ENCODE measurements around the gene DRG2.

DRG2 gene, protein sequence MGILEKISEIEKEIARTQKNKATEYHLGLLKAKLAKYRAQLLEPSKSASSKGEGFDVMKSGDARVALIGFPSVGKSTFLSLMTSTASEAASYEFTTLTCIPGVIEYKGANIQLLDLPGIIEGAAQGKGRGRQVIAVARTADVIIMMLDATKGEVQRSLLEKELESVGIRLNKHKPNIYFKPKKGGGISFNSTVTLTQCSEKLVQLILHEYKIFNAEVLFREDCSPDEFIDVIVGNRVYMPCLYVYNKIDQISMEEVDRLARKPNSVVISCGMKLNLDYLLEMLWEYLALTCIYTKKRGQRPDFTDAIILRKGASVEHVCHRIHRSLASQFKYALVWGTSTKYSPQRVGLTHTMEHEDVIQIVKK

DNA sequence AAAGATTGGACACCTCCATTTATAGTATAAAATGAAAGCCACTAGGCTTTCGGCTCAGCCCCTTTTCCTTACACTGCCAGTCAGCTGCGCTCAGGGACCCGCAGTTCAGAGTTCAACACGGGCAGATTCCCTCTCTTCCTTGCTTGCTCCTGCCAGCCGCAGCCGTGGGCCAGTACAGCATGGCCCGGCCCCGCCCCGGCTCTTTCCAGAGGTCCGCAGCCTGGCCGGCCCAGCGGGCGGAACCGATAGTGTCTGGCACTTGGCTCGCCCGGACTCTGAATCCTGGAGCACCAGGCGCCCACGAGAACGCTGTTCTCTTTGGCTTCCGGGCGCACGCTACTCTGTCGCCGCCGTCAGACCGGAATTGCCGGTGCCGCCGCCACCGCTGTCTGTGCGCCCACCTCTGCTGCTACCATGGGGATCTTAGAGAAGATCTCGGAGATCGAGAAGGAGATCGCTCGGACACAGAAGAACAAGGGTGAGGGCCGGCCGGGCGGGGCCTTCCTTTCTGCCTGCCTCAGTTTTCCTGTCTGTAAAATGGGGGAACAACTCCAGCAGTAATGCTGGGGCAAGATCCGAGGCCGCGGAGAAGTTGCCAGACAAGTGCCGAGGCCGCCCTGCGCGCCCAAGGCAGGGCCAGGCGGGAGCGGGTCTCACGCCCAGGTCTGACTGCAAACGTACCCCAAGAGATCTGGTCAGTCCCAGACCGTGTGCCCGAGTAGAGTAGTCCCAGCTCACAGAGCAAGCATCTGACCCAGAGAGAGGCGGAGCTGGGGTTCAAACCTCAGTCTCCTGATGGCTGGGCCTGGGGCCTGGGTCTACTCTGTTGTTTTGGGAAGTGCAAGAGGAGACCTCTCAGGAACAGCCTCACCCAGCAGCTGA, at the start of gene DRG2:
TSS of gene DRG2 (plus strand) at position 339 of the 882 bp plus-strand sequence. CDS start at position 415, 76 bp downstream.
- in situ Hi-C loops (cut with HindIII; ENCODE audit: low sequenced_read_pairs), result no loop called here

DNA sequence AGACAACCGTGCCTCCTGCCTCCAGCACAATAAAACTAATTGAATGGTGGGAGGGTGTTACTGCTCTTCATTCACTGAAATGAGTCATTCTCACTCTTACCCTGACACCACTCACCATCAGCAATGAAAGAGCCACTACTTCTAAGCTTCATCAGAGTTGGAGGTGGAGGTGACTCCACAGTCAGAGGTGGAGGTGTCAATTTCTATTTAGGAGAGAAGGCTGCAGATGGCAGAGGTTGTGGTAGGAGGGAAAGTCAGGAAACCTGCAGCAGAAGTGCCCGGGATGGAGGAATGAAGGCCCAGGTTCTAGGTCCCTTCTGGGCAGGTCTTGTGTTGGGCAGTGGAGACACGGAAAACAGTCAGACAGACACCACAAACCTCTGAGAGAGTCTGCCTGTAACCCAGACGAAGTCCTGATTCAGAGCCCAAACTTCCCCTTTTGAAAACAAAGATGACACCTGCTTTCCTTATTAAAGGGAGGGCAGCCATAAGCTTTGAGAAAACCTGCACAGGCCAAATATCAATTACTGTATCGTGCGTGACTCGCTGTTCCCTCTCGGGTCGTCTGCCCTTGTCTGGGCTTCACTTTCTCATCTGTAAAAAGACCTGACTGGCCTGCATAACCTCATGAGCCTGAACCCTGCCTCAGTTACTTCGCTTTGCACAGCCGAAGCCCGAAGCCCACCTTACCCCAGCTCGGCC, 49.4 kb upstream of the DRG2 start:
- in situ Hi-C loops (cut with HindIII; ENCODE audit: low sequenced_read_pairs), result loop anchor here (5.0 to 10.0 kb wide), 2 partner anchors 53 to 141 kb away; no protein-coding TSS in a partner anchor

DNA sequence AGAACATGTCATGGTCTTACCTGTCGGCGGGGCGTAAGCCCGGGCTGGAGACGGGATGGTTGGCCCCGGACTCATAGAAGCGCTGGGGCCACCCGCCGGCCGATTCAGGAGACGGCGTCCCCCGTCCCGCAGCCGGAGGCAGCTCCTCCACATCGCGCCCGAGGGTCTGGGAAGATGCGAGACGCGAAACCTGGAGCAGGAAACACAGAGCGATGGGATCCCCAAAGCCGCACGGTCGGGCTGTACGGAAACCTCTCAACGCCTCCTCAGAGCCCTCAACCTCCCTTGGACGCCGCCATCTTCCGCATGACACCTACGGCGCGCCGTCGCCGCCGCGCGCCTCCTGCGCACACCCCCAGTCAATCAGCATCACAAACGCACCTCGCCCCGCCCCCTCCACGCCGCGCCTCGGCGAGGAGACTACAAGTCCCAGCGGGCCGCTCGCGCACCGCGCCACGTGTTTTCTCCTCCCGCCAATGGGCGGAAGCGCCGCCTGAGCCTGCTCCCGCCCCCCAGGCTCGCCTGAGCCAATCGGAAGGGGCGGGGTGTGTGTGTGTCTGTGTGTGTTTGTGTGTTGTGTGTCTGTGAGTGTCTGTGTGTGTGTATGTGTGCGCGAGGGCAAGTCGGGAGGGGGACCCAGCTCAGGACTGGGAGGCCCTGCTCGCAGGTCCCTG, 48.8 kb upstream of the DRG2 start, which contains the start of the genes ATPAF2 and GID4:
TSS of gene ATPAF2 (minus strand) at position 308 of the 674 bp plus-strand sequence. CDS start at position 153, 155 bp downstream.
TSS of gene GID4 (plus strand) at position 548 of the 674 bp plus-strand sequence. CDS start at position 605, 57 bp downstream.
- in situ Hi-C loops (cut with HindIII; ENCODE audit: low sequenced_read_pairs), result loop anchor here (5.0 to 10.0 kb wide), 2 partner anchors 54 to 142 kb away; no protein-coding TSS in a partner anchor

DNA sequence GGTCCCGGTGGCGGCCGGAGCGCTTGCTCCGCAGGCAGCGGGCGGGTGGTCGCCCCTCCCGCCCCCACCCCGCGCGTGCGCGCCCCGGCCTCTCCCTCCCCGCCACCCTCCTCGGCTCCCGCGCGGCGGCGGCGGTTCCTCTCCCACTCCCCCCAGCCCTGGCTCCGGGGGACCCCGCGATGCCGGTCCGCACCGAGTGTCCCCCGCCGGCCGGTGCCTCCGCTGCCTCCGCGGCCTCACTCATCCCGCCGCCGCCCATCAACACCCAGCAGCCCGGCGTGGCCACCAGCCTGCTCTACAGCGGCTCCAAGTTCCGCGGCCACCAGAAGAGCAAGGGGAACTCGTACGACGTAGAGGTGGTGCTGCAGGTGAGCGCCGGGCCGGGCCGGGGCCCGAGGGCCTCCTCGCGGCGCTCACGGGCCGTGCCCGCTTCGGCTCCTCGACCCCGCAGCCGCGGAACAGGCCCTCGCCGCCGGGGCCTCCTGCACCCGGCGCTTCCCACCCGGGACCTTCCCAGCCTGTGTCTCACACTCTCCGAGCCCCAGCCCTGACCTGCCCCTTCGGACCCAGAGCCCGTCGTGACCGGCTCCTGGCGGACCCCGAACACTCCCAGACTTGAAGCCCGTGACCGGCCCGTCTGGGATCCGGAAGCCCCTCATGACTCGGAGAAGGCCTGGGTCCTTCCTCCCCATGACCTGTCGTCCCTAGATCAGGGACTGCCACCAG, 48.0 kb upstream of the DRG2 start:
- in situ Hi-C loops (cut with HindIII; ENCODE audit: low sequenced_read_pairs), result loop anchor here (5.0 to 10.0 kb wide), 2 partner anchors 55 to 142 kb away; no protein-coding TSS in a partner anchor

DNA sequence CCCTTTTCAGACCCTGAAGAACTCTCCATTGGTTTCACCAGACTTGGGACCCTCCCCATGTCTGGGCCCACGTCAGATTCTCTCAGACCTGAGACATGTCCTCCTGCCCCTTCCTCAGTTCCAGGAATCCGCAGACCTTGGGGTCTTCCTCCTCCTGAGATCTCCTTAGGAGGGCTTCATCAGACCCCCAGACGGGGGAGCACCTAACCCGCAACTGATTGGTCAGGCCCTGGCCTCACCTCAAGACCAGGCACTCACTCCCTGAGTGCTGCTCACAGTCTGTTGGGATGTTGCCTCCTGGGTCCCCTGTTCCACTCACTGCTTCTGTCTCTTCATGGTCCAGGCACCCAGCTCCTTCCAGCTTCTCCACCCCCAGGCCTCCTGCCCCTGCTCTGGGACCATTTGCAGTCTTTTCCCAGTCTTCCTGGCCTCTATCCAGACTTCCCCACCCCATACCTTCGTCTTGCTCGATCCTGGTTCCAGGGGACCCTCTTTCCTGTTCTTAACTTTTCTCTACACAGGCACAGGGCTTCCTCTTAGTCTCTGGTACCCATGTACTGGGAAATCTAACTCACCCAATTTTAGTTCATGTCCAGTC, 47.4 kb upstream of the DRG2 start:
- in situ Hi-C loops (cut with HindIII; ENCODE audit: low sequenced_read_pairs), result no loop called here

DNA sequence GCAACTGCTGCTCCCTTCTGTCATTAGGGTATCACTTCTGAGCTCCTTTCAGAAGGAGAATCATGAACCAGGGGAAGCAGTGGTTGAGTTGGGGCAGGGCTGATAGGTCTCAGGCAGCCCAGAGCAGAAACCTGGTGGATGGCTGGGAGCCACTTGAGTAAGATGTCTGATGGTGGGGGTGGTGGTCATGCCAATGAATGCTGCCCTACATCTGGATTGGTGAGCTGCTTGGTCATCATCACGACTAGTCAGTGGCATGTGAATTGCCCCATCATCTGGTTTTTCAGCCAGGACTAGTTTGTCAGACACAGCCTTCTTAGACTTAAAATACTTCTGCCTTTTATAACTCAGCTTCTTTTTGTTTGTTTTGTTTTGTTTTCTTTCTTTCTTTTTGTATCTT, 46.0 kb upstream of the DRG2 start:
- in situ Hi-C loops (cut with HindIII; ENCODE audit: low sequenced_read_pairs), result no loop called here

DNA sequence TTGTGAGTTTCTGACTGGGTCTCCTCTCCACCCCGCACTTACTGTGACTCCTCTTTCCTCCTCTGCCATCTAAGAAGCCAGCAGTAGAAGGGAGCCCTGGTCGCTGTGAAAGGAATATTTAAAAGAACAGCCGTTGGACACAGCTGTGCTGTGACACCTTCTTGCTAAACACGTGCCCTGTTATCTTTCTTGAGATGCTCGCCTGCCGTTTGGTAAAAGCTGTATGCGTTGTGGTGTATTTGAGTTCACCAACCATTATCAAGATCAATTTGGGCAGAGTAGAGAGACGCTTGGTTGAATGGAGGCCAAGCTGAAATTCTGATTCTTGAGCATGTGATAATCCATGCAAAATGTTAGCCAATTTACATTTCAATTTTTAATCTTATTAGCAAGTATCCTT, 44.8 kb upstream of the DRG2 start:
- in situ Hi-C loops (cut with HindIII; ENCODE audit: low sequenced_read_pairs), result no loop called here

DNA sequence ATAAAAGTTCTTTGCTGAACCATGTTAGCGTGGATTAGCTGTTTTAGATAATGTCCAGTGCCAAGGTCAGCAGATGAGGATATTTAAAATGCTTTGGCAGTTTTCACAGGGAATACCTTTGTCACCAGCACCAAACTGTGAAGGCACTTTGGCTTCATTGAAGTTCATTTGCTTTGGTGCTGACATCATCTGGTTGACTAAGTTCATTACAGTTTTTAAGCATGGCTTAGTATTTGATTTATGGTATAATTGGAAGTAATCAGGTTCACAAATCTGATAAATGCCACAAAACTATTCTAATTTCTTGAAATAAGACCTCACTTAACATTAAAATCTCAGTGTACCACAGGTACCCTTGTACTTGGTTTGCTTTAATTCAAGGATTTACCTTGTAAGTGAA, 44.3 kb upstream of the DRG2 start:
- in situ Hi-C loops (cut with HindIII; ENCODE audit: low sequenced_read_pairs), result no loop called here

DNA sequence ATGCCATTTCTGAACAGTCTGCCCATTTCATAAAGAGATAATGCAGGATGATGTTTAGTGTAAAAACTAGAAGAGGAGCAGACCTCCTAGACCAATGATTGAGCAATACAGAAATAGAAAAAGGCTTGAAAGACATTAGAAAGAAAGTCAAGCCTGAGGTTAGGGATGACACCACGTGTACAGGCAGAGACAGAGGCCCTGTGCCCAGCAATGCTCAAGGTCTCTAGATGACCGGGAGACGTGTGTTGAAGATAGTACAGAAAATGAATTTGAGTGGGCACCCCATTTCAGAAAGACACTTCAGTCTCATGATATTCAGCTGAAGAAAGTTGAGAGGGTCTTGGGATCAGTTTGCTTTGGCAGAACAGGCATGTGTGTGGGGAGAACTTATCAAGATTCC, 43.1 kb upstream of the DRG2 start:
- in situ Hi-C loops (cut with HindIII; ENCODE audit: low sequenced_read_pairs), result no loop called here

DNA sequence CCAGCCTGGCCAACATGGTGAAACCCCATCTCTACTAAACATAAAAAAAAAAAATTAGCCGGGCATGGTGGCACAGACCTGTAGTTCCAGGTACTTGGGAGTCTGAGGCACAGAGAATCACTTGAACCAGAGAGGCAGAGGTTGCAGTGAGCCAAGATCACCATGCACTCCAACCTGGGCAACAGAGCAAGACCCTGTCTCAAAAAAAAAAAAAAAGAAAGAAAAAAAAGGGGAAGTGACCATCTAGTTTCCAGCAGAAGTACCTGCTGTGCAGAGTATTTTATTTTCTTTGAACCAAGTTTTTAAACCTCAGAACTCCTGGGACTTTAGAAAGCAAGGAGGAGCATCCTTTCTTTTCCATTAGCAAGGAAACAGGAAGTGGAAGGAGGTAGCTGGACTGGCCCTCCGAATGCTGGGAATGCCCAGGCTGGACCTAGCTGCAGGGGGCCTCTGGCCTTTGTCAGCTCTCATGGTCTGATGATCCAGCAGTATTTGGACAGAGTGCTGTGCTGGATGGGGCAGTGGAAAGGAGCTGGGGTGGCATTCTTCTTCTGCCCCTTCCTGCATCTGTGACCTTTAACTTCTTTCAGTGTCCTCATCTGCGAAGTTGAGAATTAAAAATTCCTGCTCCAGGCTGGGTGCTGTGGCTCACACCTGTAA, 41.9 kb upstream of the DRG2 start:
- in situ Hi-C loops (cut with HindIII; ENCODE audit: low sequenced_read_pairs), result no loop called here

DNA sequence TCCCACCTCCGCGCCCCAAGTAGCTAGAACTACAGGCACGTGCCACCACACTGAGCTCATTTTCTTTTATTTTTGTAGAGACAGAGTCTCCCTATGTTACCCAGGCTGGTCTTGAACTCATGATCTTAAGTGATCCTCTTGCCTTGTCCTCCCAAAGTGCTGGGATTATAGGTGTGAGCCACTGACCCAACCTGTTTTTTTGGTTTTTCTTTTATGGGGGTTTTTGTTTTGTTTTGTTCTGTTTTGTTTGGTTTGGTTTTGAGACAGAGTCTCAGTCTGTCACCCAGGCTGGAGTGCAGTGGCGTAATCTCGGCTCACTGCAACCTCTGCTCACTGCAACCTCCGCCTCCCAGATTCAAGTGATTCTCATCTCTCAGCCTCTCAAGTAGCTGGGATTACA, 32.2 kb upstream of the DRG2 start:
- in situ Hi-C loops (cut with HindIII; ENCODE audit: low sequenced_read_pairs), result no loop called here

DNA sequence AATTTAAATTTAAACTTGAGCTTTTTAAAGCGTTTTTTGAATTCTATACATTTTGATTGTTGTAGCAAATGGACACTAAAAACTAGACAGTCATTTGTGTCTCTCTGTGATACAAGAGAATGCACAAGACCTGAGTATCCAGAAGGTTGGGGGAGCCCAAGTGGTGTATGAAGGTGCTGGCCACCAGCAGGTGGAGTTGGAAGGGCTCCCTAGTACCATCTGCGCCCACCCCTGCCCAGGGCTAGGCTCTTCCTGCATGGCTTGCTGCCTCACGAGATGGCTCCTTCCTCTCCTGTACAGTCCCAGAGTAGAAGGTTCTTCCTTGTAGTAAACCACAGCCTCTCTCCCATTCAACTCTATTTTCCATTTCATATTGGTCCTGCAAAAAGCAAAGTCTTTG, 31.5 kb upstream of the DRG2 start:
- in situ Hi-C loops (cut with HindIII; ENCODE audit: low sequenced_read_pairs), result no loop called here

DNA sequence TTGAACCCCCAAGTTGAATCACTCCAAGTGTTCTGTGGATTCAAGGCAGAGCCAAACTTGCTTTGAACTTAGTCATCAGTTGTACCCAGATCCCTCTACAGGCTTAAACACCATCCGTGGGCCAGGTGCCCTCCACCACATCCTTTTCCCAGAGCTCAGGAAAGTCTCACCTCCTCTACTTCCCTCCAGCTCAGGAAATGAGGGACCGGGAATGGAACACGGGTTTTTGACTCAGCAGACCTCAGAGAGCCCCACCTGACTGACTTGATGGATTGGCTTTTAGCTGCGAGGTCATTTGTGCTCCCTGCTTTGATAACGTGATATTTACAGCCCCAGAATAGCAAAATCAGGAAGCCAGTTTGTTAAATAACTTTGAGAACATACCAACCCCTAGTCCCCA, 28.5 kb upstream of the DRG2 start:
- in situ Hi-C loops (cut with HindIII; ENCODE audit: low sequenced_read_pairs), result no loop called here

DNA sequence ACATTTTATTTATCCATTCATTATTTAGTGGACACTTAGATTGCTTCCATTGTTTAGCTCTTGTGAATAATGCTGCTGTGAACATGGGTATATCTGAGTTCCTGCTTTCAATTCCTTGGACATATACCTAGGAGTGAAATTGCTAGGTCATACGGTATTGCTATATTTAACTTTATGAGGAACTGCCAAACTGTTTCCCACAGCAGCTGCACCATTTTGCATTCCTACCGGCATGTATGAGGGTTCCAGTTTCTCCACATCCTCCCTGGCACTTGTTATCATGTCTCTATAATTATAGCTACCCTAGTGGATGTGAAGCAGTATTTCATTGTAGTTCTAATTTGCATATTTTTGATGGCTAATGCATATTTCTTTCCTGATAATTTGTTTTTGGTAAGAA, 23.7 kb upstream of the DRG2 start:
- in situ Hi-C loops (cut with HindIII; ENCODE audit: low sequenced_read_pairs), result no loop called here

DNA sequence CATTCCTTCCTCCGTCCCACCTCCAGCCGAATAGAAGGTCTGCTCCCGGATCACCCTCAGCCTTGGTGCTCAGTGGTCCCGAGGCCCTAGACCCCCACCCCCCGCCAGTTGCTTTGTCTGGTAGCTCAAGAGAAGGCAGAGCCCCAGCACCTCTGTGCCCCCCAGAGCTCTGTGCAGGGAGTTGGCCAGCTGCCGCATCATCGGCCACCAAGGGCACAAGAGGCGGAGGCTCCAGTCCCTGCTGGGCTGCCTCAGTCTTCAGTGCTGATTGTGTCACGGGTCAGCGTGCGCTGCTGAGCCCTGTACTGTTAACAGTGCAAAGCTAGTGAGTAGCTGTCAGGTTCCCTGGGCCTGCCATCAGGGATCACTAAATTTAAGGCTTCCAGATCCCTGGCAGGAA, 22.2 kb upstream of the DRG2 start:
- in situ Hi-C loops (cut with HindIII; ENCODE audit: low sequenced_read_pairs), result no loop called here

DNA sequence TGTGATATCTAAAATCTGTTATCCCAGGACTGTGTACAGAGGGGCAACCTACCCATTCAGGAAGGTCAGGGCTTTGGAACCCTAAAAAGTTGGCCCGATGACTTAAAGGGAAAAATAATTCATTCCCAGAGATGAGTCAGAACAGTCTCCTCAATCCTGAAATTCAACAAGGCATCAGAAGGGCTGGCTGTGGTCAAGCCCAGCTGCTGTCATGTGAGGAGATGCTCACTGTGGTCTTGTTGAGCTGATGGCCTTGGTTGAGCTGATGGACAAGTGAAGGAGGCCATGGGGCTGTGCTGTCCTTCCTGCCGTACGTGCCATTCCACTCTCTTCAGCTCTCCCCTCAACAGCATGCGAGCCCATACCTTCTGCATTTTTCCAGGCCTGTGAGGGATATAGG, 20.9 kb upstream of the DRG2 start:
- in situ Hi-C loops (cut with HindIII; ENCODE audit: low sequenced_read_pairs), result no loop called here

DNA sequence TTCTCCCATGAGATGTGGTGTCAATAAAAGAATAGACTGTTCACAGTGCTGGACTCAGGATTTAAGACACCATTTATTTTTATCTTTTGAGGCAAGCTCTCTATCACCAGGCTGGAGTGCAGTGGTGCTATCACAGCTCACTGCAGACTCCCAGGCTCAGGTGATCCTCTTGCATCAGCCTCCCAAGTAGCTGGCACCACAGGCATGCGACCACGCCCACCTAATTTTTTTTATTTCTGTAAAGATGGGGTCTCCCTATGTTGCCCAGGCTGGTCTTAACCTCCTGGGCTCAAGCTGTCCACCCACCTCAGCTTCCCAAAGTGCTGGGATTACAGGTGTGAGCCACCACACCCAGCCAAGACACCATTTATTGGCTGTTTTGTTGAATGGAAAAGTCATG, 18.6 kb upstream of the DRG2 start:
- in situ Hi-C loops (cut with HindIII; ENCODE audit: low sequenced_read_pairs), result no loop called here

DNA sequence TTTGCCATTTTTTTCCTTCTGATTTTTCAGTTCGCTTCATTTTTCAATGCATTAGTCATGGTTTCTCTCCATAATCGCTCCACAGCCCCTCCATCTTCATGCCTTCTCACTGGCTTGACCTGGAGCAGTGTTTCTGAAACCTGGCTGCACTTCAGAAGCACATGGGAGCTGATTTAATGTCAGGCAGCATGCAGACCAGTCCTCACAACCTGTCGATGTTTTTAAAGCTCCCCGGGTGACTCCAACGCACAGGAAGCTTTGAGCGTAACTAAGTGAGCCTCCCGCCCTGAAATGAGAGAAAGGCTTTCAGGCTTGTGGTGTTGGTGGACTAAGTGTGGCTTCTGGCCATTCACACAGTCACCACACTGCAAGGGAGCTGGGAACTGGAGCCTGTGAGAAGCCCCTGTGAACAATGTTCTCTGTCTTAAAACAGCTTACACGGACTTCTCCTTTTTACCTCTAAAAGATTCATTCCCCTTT, 16.8 kb upstream of the DRG2 start:
- in situ Hi-C loops (cut with HindIII; ENCODE audit: low sequenced_read_pairs), result no loop called here

DNA sequence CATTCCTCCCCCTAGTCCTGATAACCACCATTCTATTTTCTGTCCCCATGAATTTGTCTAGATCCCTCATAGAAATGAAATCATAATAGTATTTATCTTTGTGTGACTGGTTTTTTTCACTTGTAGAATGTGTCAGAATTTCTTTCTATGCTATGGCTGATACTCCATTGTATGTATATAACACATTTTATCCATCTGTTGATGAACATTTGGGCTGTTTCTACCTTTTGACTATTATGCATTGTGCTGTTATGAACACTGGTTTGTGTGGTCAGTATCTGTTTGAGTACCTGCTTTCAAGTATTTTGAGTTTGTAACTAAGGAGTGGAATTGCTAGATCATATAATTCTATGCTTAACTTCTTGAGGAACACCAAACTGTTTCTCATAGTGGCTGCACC, 16.0 kb upstream of the DRG2 start:
- in situ Hi-C loops (cut with HindIII; ENCODE audit: low sequenced_read_pairs), result no loop called here
